Fibroblast of the aortic adventitia (primary cell): ENCODE results near the gene NRIP3. TPM values are rescaled to one million over a fixed set of nuclear protein-coding genes. Genes with fewer than 3 reads are reported as not detected.

ENCODE experiments used
- DNase-seq: peaks from one replicate; pipeline ENCODE4 v3.0.0-alpha.2; 2010; ENCODE audit warnings: low read depth
- H3K4me3 ChIP-seq: 2 replicates; pipeline ENCODE4 v1.5.1; 2011; ENCODE audit warnings: low read depth, mild to moderate bottlenecking, control low read depth, low read length, moderate library complexity
- CTCF ChIP-seq: IDR thresholded peaks from 2 replicates; pipeline ENCODE4 v1.5.1; 2011; ENCODE audit warnings: mild to moderate bottlenecking, low read length, control low read depth, inconsistent platforms; ENCODE audit not compliant: insufficient read depth
- total RNA-seq: library from RNA; depleted of rRNA; stranded (reverse); fragments of >200 nt; gene quantifications from 2 replicates; pipeline ENCODE4 v1.2.3, GENCODE V29; 2012; ENCODE audit warnings: low replicate concordance

The NRIP3 gene
- total RNA-seq, 1 donor = 21.3 TPM

- DNase-seq = no peak
- no peak for TF ChIP-seq CTCF
- H3K4me3 ChIP-seq = no peak overlapping the region
Observed at GRCh38 chr11:9030601-9031000, 26.8 kb upstream of the NRIP3 start.

GRCh38 chr11:9029422-9029821 lies 25.6 kb upstream of the NRIP3 start:
- no peak overlapping the region for H3K4me3 ChIP-seq
- no peak for DNase-seq
- TF ChIP-seq CTCF = no peak

- no peak for DNase-seq
- H3K4me3 ChIP-seq = no peak overlapping the region
- no peak for TF ChIP-seq CTCF
Observed at GRCh38 chr11:9028581-9028980, 24.8 kb upstream of the NRIP3 start.

- DNase-seq = no peak
- no peak for TF ChIP-seq CTCF
- H3K4me3 ChIP-seq = no peak overlapping the region
Observed at GRCh38 chr11:9025101-9025850, 21.5 kb upstream of the NRIP3 start.

GRCh38 chr11:9022961-9023680 lies 19.3 kb upstream of the NRIP3 start:
- DNase-seq = no peak
- no peak overlapping the region for H3K4me3 ChIP-seq
- no peak for TF ChIP-seq CTCF

- no peak overlapping the region for H3K4me3 ChIP-seq
- no peak for TF ChIP-seq CTCF
- DNase-seq = peak; percentile 51
Observed at GRCh38 chr11:9020916-9021315, 17.1 kb upstream of the NRIP3 start.
